Osteoblast (primary cell): ENCODE data around the gene ATL3. TPM values are rescaled to one million over a fixed set of nuclear protein-coding genes. Genes with fewer than 3 reads are reported as not detected.

Experiments used
- DNase-seq: peaks from one replicate; pipeline ENCODE4 v3.0.0; 2011; ENCODE audit warnings: low spot score, mixed read lengths; ENCODE audit not compliant: insufficient read length; ENCODE audit errors: missing footprints
- H2AFZ ChIP-seq: 2 replicates; pipeline ENCODE4 v1.6.0; 2011; ENCODE audit warnings: mild to moderate bottlenecking, low read length
- H3K27ac ChIP-seq: 2 replicates; pipeline ENCODE4 v1.5.1; 2011; ENCODE audit warnings: mild to moderate bottlenecking, low read depth, low read length, moderate library complexity
- H3K27me3 ChIP-seq: 2 replicates; pipeline ENCODE4 v1.6.0; 2012; ENCODE audit warnings: mild to moderate bottlenecking, control low read depth, inconsistent platforms, low read length, moderate library complexity; ENCODE audit not compliant: insufficient read depth
- H3K36me3 ChIP-seq: 2 replicates; pipeline ENCODE4 v1.5.1; 2011; ENCODE audit warnings: mild to moderate bottlenecking, low read length, control low read depth, moderate library complexity; ENCODE audit not compliant: insufficient read depth
- H3K4me1 ChIP-seq: 2 replicates; pipeline ENCODE4 v1.5.1; 2011; ENCODE audit warnings: mild to moderate bottlenecking, low read length, control low read depth, moderate library complexity; ENCODE audit not compliant: insufficient read depth
- H3K4me2 ChIP-seq: 2 replicates; pipeline ENCODE4 v1.6.0; 2011; ENCODE audit warnings: mild to moderate bottlenecking, low read length; ENCODE audit not compliant: insufficient read depth
- H3K4me3 ChIP-seq: fragments of 200-600 bp; sonication (generic); 3 replicates; pipeline ENCODE4 v1.5.1; 2012; ENCODE audit warnings: mild to moderate bottlenecking, low read length, inconsistent platforms; ENCODE audit not compliant: insufficient read depth
- H3K79me2 ChIP-seq: 2 replicates; pipeline ENCODE4 v1.6.0; 2012; ENCODE audit warnings: mild to moderate bottlenecking, low read length, control low read depth, inconsistent platforms; ENCODE audit not compliant: insufficient read depth
- H3K9me3 ChIP-seq: 2 replicates; pipeline ENCODE4 v1.5.1; 2011; ENCODE audit warnings: low read depth, low read length, control low read depth
- H4K20me1 ChIP-seq: 2 replicates; pipeline ENCODE4 v1.6.0; 2012; ENCODE audit warnings: mild to moderate bottlenecking, low read length, control low read depth; ENCODE audit not compliant: insufficient read depth
- total RNA-seq: library from RNA; depleted of rRNA; stranded (reverse); fragments of >200 nt; gene quantifications from 2 replicates; pipeline ENCODE4 v1.2.3, GENCODE V29; 2012
- TF ChIP-seq, protein P1 (sequence below): IDR thresholded peaks from 2 replicates; pipeline ENCODE4 v1.5.1; 2011; ENCODE audit warnings: mild to moderate bottlenecking, low read depth, low read length, moderate library complexity; ENCODE audit errors: extremely low read depth

ATL3 gene
- total RNA-seq, 1 donor, result 300 TPM

DNA sequence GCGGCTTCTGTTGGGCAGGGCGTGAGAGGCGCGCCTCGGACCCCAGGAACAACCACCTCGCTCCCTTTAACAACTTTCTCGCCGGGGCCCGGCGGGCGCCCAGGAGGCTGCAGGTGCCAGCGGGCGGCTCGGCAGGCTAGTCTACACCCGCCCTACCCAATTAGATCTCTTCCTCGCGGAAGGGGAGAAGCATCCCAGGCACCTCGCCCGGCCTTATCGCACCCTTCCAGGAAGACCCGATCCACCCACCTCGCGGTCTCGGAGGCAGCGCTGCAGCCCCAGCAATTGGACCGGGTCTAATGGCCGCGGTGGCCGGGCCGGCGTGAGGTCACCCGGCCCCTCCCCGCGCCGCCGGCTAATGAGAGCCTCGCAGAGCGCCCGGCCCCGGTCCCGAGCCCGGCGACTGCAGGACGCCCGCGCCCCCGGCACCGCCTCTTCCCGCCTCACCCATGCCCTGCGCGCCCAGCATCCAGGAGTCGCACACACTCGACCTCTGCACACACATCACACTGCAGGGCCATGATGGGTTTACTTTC lies 57.0 kb downstream of the ATL3 start, which contains the start of gene PLAAT3:
PLAAT3 (minus strand) TSS at position 298 of the 536 bp plus-strand sequence. CDS start 419 bp downstream, outside the sequence.
- TF ChIP-seq, protein P1, sequence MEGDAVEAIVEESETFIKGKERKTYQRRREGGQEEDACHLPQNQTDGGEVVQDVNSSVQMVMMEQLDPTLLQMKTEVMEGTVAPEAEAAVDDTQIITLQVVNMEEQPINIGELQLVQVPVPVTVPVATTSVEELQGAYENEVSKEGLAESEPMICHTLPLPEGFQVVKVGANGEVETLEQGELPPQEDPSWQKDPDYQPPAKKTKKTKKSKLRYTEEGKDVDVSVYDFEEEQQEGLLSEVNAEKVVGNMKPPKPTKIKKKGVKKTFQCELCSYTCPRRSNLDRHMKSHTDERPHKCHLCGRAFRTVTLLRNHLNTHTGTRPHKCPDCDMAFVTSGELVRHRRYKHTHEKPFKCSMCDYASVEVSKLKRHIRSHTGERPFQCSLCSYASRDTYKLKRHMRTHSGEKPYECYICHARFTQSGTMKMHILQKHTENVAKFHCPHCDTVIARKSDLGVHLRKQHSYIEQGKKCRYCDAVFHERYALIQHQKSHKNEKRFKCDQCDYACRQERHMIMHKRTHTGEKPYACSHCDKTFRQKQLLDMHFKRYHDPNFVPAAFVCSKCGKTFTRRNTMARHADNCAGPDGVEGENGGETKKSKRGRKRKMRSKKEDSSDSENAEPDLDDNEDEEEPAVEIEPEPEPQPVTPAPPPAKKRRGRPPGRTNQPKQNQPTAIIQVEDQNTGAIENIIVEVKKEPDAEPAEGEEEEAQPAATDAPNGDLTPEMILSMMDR, result no peak
- peaks cover 38% of the 10 kb centered on the region for H3K4me1 ChIP-seq
- H3K9me3 ChIP-seq, result no peaks in the 10 kb centered on the region
- H3K27ac ChIP-seq, result peak within 1 kb of the TSS; percentile 25
- H3K4me2 ChIP-seq, result peak within 1 kb of the TSS; percentile 93
- no peaks in the 10 kb centered on the region for H3K27me3 ChIP-seq
- H3K4me3 ChIP-seq, result peak within 1 kb of the TSS; percentile 86
- no peaks in the 10 kb centered on the region for H3K36me3 ChIP-seq
- no peaks in the 10 kb centered on the region for H4K20me1 ChIP-seq
- DNase-seq, result peak; percentile 73
- peak within 1 kb of the TSS; percentile 88 for H2AFZ ChIP-seq
- H3K79me2 ChIP-seq, result peaks cover 16% of the 10 kb centered on the region

DNA sequence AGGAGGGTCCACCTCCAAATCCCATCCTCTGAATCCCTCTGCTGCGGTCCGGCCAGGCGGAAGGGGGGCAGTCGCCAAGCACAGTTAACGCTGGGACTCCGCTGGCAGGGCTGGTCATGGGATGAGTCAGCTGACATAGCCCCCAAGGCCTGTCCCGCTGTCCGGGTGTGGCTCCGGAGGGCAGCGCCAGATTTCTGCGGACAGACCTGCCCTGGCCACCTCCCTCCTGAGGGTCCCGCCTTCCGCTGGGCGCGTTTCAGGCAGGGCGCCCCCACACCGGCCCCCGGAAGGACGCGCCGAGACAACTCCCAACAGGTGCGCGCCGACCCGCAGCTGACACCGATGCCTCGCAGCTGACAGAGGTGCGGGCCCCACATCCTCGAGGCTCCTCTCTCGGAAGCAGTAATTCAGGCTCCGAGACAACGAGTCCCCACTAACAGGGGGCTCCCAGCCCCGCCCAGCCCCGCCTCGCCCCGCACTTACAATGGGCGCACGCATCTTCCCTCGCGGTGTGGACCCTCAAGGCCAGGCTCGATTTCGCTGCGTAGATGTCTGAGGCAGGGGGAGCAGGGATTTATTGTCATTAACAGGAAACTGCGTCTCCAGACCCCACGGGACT lies 57.5 kb downstream of the ATL3 start:
- TF ChIP-seq, protein P1, result no peak

DNA sequence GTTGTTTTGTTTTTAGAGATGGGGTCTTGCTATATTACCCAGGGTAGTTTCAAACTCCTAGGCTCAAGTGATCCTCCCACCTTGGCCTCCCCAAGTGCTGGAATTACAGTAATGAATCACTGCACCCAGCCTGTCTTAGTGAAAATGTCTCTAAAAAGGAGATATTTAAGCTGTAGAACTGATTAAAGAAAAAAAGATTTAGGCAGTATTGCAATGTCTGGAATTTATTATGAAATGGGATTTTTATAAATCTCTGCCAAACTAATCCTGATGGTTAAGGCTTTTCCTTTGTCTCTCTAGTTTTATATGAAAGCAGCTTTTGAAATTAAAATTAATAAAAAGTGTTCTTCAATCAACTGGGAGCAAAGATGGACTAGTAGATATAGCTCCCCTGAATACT lies 59.0 kb downstream of the ATL3 start:
- H3K27me3 ChIP-seq, result no peaks in the 10 kb centered on the region
- no peak overlapping the region for H3K4me3 ChIP-seq
- peaks cover 51% of the 10 kb centered on the region for H3K4me1 ChIP-seq
- TF ChIP-seq, protein P1, result no peak
- no peaks in the 10 kb centered on the region for H3K36me3 ChIP-seq
- DNase-seq, result no peak
- no peaks in the 10 kb centered on the region for H4K20me1 ChIP-seq
- no peak overlapping the region for H3K27ac ChIP-seq
- peaks cover 24% of the 10 kb centered on the region for H3K79me2 ChIP-seq
- peak overlapping the region; percentile 64 for H3K4me2 ChIP-seq
- H3K9me3 ChIP-seq, result no peaks in the 10 kb centered on the region
- no peak overlapping the region for H2AFZ ChIP-seq

More for the DNA sequence above, 57.5 kb downstream of the ATL3 start:
- no peaks in the 10 kb centered on the region for H3K27me3 ChIP-seq
- peaks cover 44% of the 10 kb centered on the region for H3K4me1 ChIP-seq
- peak; percentile 77 for DNase-seq
- H3K4me3 ChIP-seq, result peak overlapping the region; percentile 86
- H3K9me3 ChIP-seq, result no peaks in the 10 kb centered on the region
- H4K20me1 ChIP-seq, result no peaks in the 10 kb centered on the region
- H3K27ac ChIP-seq, result peak overlapping the region; percentile 25
- peaks cover 16% of the 10 kb centered on the region for H3K79me2 ChIP-seq
- H3K36me3 ChIP-seq, result no peaks in the 10 kb centered on the region
- peak overlapping the region; percentile 93 for H3K4me2 ChIP-seq
- H2AFZ ChIP-seq, result peak overlapping the region; percentile 88

DNA sequence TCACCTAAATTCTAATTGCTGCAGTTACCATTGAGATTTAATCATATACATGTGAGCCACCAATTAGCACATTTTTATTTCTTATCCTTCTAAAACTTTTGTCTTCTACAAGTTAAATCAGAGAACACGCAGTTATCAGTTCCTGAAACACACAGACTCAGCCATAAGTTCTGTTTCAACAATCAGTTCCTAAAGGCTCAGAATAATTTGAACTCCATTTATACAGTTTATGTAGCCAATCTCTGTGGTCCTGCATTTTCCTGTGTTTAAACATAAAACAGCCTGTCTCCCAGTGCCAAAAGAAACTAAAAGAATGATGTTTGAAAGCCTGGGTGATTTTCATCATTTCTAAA lies 59.8 kb downstream of the ATL3 start:
- TF ChIP-seq, protein P1, result no peak
- Histone ChIP-seq H3K4me2 (peak overlapping the region; percentile 63), H3K79me2 (peaks cover 32% of the 10 kb centered on the region), H3K4me3 (no peak overlapping the region), H3K4me1 (peaks cover 51% of the 10 kb centered on the region), H4K20me1 (no peaks in the 10 kb centered on the region), H2AFZ (no peak overlapping the region), H3K27ac (peak overlapping the region; percentile 73), H3K27me3 (no peaks in the 10 kb centered on the region), H3K36me3 (no peaks in the 10 kb centered on the region), H3K9me3 (no peaks in the 10 kb centered on the region)
- no peak for DNase-seq
